Activated B cell treated with CpG ODN at 0.5 μM for 24 hours (primary cell): Measurements from ENCODE around the gene ALDH18A1. TPM values are rescaled to one million over a fixed set of nuclear protein-coding genes. Genes with fewer than 3 reads are reported as not detected.

ENCODE experiments used
- ATAC-seq: fragments of 200-7000 bp; cut with Tn5 transposase; one replicate; pipeline ENCODE4 v1.10.0; 2021; ENCODE audit warnings: low read depth, mild to moderate bottlenecking, moderate library complexity
- CTCF ChIA-PET: fragments of 350-600 bp; sonication (Branson Sonifier 250); formaldehyde crosslinking; loops from one replicate; lab custom pipeline; 2021; ENCODE audit warnings: antibody characterized with exemption; lab: Charles Lee
- POLR2A ChIA-PET: fragments of 350-600 bp; sonication (Branson Sonifier 250); formaldehyde crosslinking; loops from one replicate; lab custom pipeline; 2021; ENCODE audit warnings: antibody characterized with exemption; lab: Charles Lee
- DNase-seq: peaks from one replicate; pipeline ENCODE4 v3.0.0; 2022
- H3K27ac Mint-ChIP-seq: one replicate; pipeline ENCODE4 v1.8.0; 2020; ENCODE audit warnings: mixed read lengths
- H3K27me3 Mint-ChIP-seq: one replicate; pipeline ENCODE4 v1.8.0; 2021; ENCODE audit warnings: mixed read lengths
- H3K36me3 Mint-ChIP-seq: one replicate; pipeline ENCODE4 v1.8.0; 2021; ENCODE audit warnings: low read depth, mixed read lengths
- H3K4me1 Mint-ChIP-seq: one replicate; pipeline ENCODE4 v1.8.0; 2021; ENCODE audit warnings: mixed read lengths
- H3K4me3 Mint-ChIP-seq: one replicate; pipeline ENCODE4 v1.8.0; 2020; ENCODE audit warnings: mild to moderate bottlenecking, mixed read lengths
- H3K9me3 Mint-ChIP-seq: one replicate; pipeline ENCODE4 v1.8.0; 2020; ENCODE audit warnings: mixed read lengths
- CTCF ChIP-seq: fragments of 200-600 bp; IDR thresholded peaks from one replicate; pipeline ENCODE4 v1.8.0; 2022; ENCODE audit warnings: antibody characterized with exemption, mild to moderate bottlenecking
- intact Hi-C: fragments of 100-400 bp; cut with micrococcal nuclease; formaldehyde crosslinking; loops from one replicate; pipeline ENCODE4 v1.15.1; 2024
- total RNA-seq: library from RNA; stranded (reverse); gene quantifications from 2 replicates; pipeline ENCODE4 v1.2.3, GENCODE V29; 2022

The ALDH18A1 gene
- total RNA-seq, 1 donor from 2014 or later: 45.9 TPM

- peaks cover 4% of the 10 kb centered on the region for H3K27me3 Mint-ChIP-seq
- CTCF ChIA-PET: no interaction called here
- no peak overlapping the region for H3K4me3 Mint-ChIP-seq
- H3K4me1 Mint-ChIP-seq: peaks cover 7% of the 10 kb centered on the region
- no peak for DNase-seq
- peaks cover 4% of the 10 kb centered on the region for H3K36me3 Mint-ChIP-seq
- no peak for TF ChIP-seq CTCF
- intact Hi-C loops: no loop called here
- POLR2A ChIA-PET: no interaction called here
- no peak overlapping the region for H3K27ac Mint-ChIP-seq
- no peaks in the 10 kb centered on the region for H3K9me3 Mint-ChIP-seq
- ATAC-seq: no peak
Measured at GRCh38 chr10:95565336-95565735, 91.2 kb downstream of the ALDH18A1 start.

GRCh38 chr10:95564291-95564690 is 92.2 kb downstream of the ALDH18A1 start:
- no peaks in the 10 kb centered on the region for H3K9me3 Mint-ChIP-seq
- H3K27ac Mint-ChIP-seq: no peak overlapping the region
- ChIA-PET POLR2A (no interaction called here), CTCF (no interaction called here)
- no peak for TF ChIP-seq CTCF
- H3K4me1 Mint-ChIP-seq: peaks cover 10% of the 10 kb centered on the region
- no peak for DNase-seq
- ATAC-seq: no peak
- H3K4me3 Mint-ChIP-seq: no peak overlapping the region
- H3K36me3 Mint-ChIP-seq: peaks cover 4% of the 10 kb centered on the region
- intact Hi-C loops: loop anchor here (5.0 kb wide), 1 partner anchor 272 kb away; the partner anchor contains the start of gene PDLIM1
- peaks cover 10% of the 10 kb centered on the region for H3K27me3 Mint-ChIP-seq

DNA sequence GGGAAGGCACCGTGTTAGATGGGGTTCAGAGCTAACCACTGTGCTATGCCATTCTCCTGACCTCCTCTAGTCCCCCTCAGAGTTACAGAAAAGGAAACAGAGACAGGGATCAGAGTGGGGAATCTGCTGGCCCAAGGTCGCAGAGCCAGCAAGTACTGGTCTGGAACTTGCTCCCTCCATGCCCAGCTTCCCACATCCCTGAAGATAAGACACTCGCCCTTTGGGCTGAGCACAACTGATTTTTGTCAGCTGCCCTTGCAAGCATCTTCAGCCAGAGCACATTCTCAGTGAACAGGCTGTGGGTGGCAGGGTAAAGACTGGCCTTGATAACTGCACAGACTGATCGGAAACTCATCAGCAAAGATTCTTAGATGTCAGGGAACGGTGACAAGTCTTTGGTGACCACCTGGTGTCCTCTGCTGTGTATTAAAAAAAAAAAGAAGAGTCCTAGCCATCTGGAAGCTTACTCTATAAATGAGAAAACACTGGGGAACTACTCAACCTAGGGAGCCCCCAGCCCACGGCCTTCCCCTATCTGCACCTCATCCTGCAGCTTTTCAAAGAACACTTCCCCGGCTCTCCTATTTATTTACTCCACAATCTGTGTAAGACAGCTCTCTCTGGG is 94.1 kb downstream of the ALDH18A1 start:
- Mint-ChIP-seq H3K4me3 (peak overlapping the region; percentile 83), H3K36me3 (peaks cover 4% of the 10 kb centered on the region), H3K4me1 (peaks cover 10% of the 10 kb centered on the region), H3K27ac (no peak overlapping the region), H3K9me3 (no peaks in the 10 kb centered on the region), H3K27me3 (peaks cover 17% of the 10 kb centered on the region)
- intact Hi-C loops: loop anchor here (5.0 kb wide), 1 partner anchor 270 kb away; the partner anchor contains the start of gene PDLIM1
- no peak for DNase-seq
- no peak for ATAC-seq
- ChIA-PET POLR2A (interaction anchor here (0.5 kb wide), 1 partner anchor 14 kb away, joined by 3 read pairs; no protein-coding TSS in a partner anchor), CTCF (no interaction called here)
- no peak for TF ChIP-seq CTCF

GRCh38 chr10:95561864-95562177 is 94.7 kb downstream of the ALDH18A1 start:
- DNase-seq (no peak), ATAC-seq (no peak)
- Mint-ChIP-seq H3K27me3 (peaks cover 17% of the 10 kb centered on the region), H3K27ac (no peak overlapping the region), H3K4me3 (peak overlapping the region; percentile 83), H3K9me3 (no peaks in the 10 kb centered on the region), H3K36me3 (peaks cover 4% of the 10 kb centered on the region), H3K4me1 (peaks cover 10% of the 10 kb centered on the region)
- POLR2A ChIA-PET: no interaction called here
- TF ChIP-seq CTCF: no peak
- intact Hi-C loops: loop anchor here (1.0 to 5.0 kb wide), 4 partner anchors 95 to 481 kb away; partner anchors contain the start of genes ALDH18A1, CCNJ and PDLIM1
- CTCF ChIA-PET: no interaction called here

DNA sequence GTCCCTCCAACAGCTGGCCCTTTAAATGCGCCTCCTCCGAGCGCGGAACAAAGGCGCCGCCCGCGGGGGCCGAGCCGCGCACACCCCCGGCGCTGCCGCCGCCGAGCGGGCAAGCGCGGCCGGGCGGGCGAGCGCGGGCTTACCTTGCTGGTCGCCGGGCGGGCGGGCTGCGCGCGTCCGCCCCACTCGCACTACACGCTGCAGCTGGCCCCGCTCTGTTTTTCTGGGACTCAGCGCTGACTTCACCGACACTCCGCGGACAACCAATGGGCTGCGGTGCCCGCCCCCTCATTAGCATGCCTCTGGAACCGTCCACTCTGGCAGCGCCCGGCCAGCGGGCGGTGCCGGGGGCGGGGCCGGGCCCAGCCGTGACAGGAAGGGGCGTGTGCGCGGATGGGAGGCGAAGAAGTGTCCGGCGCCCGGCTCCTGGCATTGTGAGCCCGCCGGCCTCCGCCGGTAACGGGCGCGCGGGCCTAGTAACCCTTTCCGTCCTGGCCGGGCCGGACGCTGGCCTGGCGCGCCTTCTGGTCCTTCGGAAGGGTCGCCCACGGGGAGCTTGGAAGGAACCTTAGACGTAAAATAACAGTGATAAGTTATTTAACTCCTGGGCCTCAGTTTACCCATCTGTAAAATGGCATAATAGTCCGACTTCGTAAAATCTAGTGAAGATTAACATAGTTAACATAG is 95.2 kb downstream of the ALDH18A1 start, which contains the start of gene SORBS1:
Gene SORBS1, minus strand, starts transcription at position 195 of the 687 bp plus-strand sequence. CDS start 120,236 bp downstream, outside the sequence.
- Mint-ChIP-seq H3K9me3 (no peaks in the 10 kb centered on the region), H3K27me3 (peaks cover 16% of the 10 kb centered on the region), H3K4me1 (peaks cover 10% of the 10 kb centered on the region), H3K36me3 (peaks cover 4% of the 10 kb centered on the region), H3K27ac (peak within 1 kb of the TSS; percentile 73), H3K4me3 (peak within 1 kb of the TSS; percentile 98)
- ChIA-PET POLR2A (no interaction called here), CTCF (no interaction called here)
- intact Hi-C loops: loop anchor here (1.0 to 5.0 kb wide), 4 partner anchors 95 to 482 kb away; partner anchors contain the start of genes ALDH18A1, CCNJ and PDLIM1
- no peak for TF ChIP-seq CTCF
- peak; percentile 83 for DNase-seq
- peak; percentile 98 for ATAC-seq
